IMR-90 (cell line): ENCODE measurements around the gene ADGRV1. TPM values are rescaled to one million over a fixed set of nuclear protein-coding genes. Genes with fewer than 3 reads are reported as not detected.

Experiments
- ATAC-seq: fragments of 200-7000 bp; cut with Tn5 transposase; 2 replicates; pipeline ENCODE4 v1.9.1; 2020; ENCODE audit warnings: low read depth, mild to moderate bottlenecking, moderate library complexity
- BruUV-seq: library from RNA; stranded (reverse); fragments of 400-500 nt; replicated peaks from 2 replicates; lab custom pipeline; 2021; lab: Mats Ljungman, UMichigan
- CTCF ChIA-PET: fragments of 300-600 bp; formaldehyde crosslinking; extraction: SDS; loops from one replicate; lab custom pipeline; 2021; ENCODE audit warnings: antibody characterized with exemption; lab: Yijun Ruan, JAX
- POLR2A ChIA-PET: fragments of 300-600 bp; sonication (Branson Sonifier 250); formaldehyde crosslinking; loops from one replicate; lab custom pipeline; 2022; ENCODE audit warnings: antibody characterized with exemption; ENCODE audit not compliant: unreplicated experiment; lab: Charles Lee
- DNase-seq: peaks from one replicate; pipeline ENCODE4 v3.0.0; 2013
- H2AFZ ChIP-seq: replicated peaks from 2 replicates; pipeline ENCODE3; 2013; ENCODE audit warnings: low read length, mild to moderate bottlenecking; ENCODE audit not compliant: poor library complexity
- H2AK5ac ChIP-seq: 2 replicates; pipeline ENCODE4 v1.6.1; 2013; ENCODE audit warnings: low read depth, low read length, inconsistent platforms
- H2AK9ac ChIP-seq: replicated peaks from 2 replicates; pipeline ENCODE3; 2013; ENCODE audit warnings: mild to moderate bottlenecking, low read depth, low read length, moderate library complexity; ENCODE audit not compliant: poor library complexity
- H2BK120ac ChIP-seq: 2 replicates; pipeline ENCODE4 v1.6.1; 2013; ENCODE audit warnings: low read depth, low read length, inconsistent platforms
- H2BK15ac ChIP-seq: 3 replicates; pipeline ENCODE4 v1.6.1; 2013; ENCODE audit warnings: low read depth, low read length, inconsistent platforms
- H2BK20ac ChIP-seq: 2 replicates; pipeline ENCODE4 v1.6.1; 2013; ENCODE audit warnings: low read depth, mild to moderate bottlenecking, inconsistent platforms, low read length, moderate library complexity
- H2BK5ac ChIP-seq: 2 replicates; pipeline ENCODE4 v1.6.1; 2013; ENCODE audit warnings: mild to moderate bottlenecking, low read depth, low read length, inconsistent platforms; ENCODE audit not compliant: poor library complexity, severe bottlenecking
- H3K14ac ChIP-seq: replicated peaks from 2 replicates; pipeline ENCODE4 v1.6.1; 2013; ENCODE audit warnings: low read depth, low read length, inconsistent platforms
- H3K18ac ChIP-seq: 2 replicates; pipeline ENCODE4 v1.6.1; 2013; ENCODE audit warnings: low read depth, low read length, control low read depth
- H3K23ac ChIP-seq: 2 replicates; pipeline ENCODE4 v1.6.1; 2013; ENCODE audit warnings: low read depth, low read length, inconsistent platforms
- H3K27ac ChIP-seq: 2 replicates; pipeline ENCODE4 v1.5.1; 2013; ENCODE audit warnings: mild to moderate bottlenecking, control low read depth, low read length; ENCODE audit not compliant: insufficient read depth
- H3K27me3 ChIP-seq: 2 replicates; pipeline ENCODE4 v1.6.1; 2013; ENCODE audit warnings: low read length; ENCODE audit not compliant: control insufficient read depth, insufficient read depth
- H3K36me3 ChIP-seq: 2 replicates; pipeline ENCODE4 v1.6.1; 2013; ENCODE audit warnings: low read length, mixed read lengths; ENCODE audit not compliant: control insufficient read depth, insufficient read depth
- H3K4ac ChIP-seq: 2 replicates; pipeline ENCODE4 v1.6.1; 2013; ENCODE audit warnings: low read depth, low read length, inconsistent platforms
- H3K4me1 ChIP-seq: 2 replicates; pipeline ENCODE4 v1.6.1; 2013; ENCODE audit warnings: low read length, mixed read lengths; ENCODE audit not compliant: control insufficient read depth, insufficient read depth
- H3K4me2 ChIP-seq: 2 replicates; pipeline ENCODE4 v1.6.1; 2013; ENCODE audit warnings: low read depth, mild to moderate bottlenecking, control low read depth, low read length, moderate library complexity
- H3K4me3 ChIP-seq: 2 replicates; pipeline ENCODE4 v1.5.1; 2013; ENCODE audit warnings: low read depth, mild to moderate bottlenecking, control low read depth, low read length, moderate library complexity; ENCODE audit not compliant: insufficient read depth
- H3K56ac ChIP-seq: 2 replicates; pipeline ENCODE4 v1.6.1; 2013; ENCODE audit warnings: low read length, inconsistent platforms; ENCODE audit not compliant: insufficient read depth; ENCODE audit errors: extremely low read depth
- H3K79me1 ChIP-seq, 2 experiments: 2 replicates each; pipeline ENCODE4 v1.6.1; 2013; ENCODE audit warnings: low read length in 2 of 2, inconsistent platforms in 1 of 2, low read depth in 1 of 2
- H3K9ac ChIP-seq: 2 replicates; pipeline ENCODE4 v1.6.1; 2013; ENCODE audit warnings: low read depth, low read length, control low read depth
- H3K9me1 ChIP-seq: 2 replicates; pipeline ENCODE4 v1.6.1; 2013; ENCODE audit warnings: low read length, inconsistent platforms; ENCODE audit not compliant: insufficient read depth
- H3K9me3 ChIP-seq: 2 replicates; pipeline ENCODE4 v1.6.1; 2013; ENCODE audit warnings: low read length; ENCODE audit not compliant: control insufficient read depth, insufficient read depth
- H4K20me1 ChIP-seq: 2 replicates; pipeline ENCODE4 v1.6.1; 2013; ENCODE audit warnings: low read length, inconsistent platforms; ENCODE audit not compliant: insufficient read depth
- H4K5ac ChIP-seq: 2 replicates; pipeline ENCODE4 v1.6.1; 2013; ENCODE audit warnings: mild to moderate bottlenecking, low read depth, low read length, control low read depth
- H4K8ac ChIP-seq, 2 experiments: 2 replicates each; pipeline ENCODE4 v1.6.1; 2013; ENCODE audit warnings: low read depth in 2 of 2, low read length in 2 of 2, control low read depth in 1 of 2, inconsistent platforms in 1 of 2
- H4K91ac ChIP-seq: 2 replicates; pipeline ENCODE4 v1.6.1; 2013; ENCODE audit warnings: low read depth, low read length, inconsistent platforms; ENCODE audit not compliant: insufficient read depth
- BHLHE40 ChIP-seq: fragments of 150-350 bp; IDR thresholded peaks from 2 replicates; pipeline ENCODE4 v1.6.1; 2016; ENCODE audit warnings: mild to moderate bottlenecking, low read depth, low read length
- CEBPB ChIP-seq: IDR thresholded peaks from 2 replicates; pipeline ENCODE4 v1.6.1; 2012; ENCODE audit warnings: low read depth, low read length, improper control_type of control experiment
- CHD1 ChIP-seq: IDR thresholded peaks from 2 replicates; pipeline ENCODE4 v1.6.1; 2012; ENCODE audit warnings: low read depth, low read length, improper control_type of control experiment
- ELK1 ChIP-seq: fragments of 150-350 bp; IDR thresholded peaks from 2 replicates; pipeline ENCODE4 v1.6.1; 2016; ENCODE audit warnings: low read depth, mild to moderate bottlenecking, low read length, moderate library complexity, borderline replicate concordance
- MAFK ChIP-seq: IDR thresholded peaks from 2 replicates; pipeline ENCODE4 v1.6.1; 2012; ENCODE audit warnings: low read depth, low read length, improper control_type of control experiment
- MAZ ChIP-seq: IDR thresholded peaks from 2 replicates; pipeline ENCODE4 v1.6.1; 2012; ENCODE audit warnings: low read depth, mild to moderate bottlenecking, low read length, improper control_type of control experiment, moderate library complexity, borderline replicate concordance
- MXI1 ChIP-seq: IDR thresholded peaks from 2 replicates; pipeline ENCODE4 v1.6.1; 2012; ENCODE audit warnings: low read depth, mild to moderate bottlenecking, low read length, moderate library complexity, borderline replicate concordance
- NFE2L2 ChIP-seq: fragments of 150-350 bp; IDR thresholded peaks from 2 replicates; pipeline ENCODE4 v1.6.1; 2016; ENCODE audit warnings: low read depth, mild to moderate bottlenecking, low read length
- POLR2A ChIP-seq: IDR thresholded peaks from 2 replicates; pipeline ENCODE4 v1.6.1; 2012; ENCODE audit warnings: mild to moderate bottlenecking, low read depth, low read length
- RCOR1 ChIP-seq: IDR thresholded peaks from 2 replicates; pipeline ENCODE4 v1.6.1; 2012; ENCODE audit warnings: mild to moderate bottlenecking, low read length, improper control_type of control experiment; ENCODE audit not compliant: insufficient replicate concordance
- SMC3 ChIP-seq: fragments of 150-350 bp; IDR thresholded peaks from 2 replicates; pipeline ENCODE4 v1.6.1; 2016; ENCODE audit warnings: low read depth, mild to moderate bottlenecking, antibody characterized with exemption, low read length, moderate library complexity
- WGBS, 2 experiments: methylation state at CpG; one replicate each; pipeline versions ENCODE4 v1.1.5 to v1.1.7; 2013; ENCODE audit warnings: missing lambda C conversion rate in 2 of 2; ENCODE audit not compliant: insufficient read length in 1 of 2; ENCODE audit errors: extremely low coverage in 2 of 2; 5-methylcytosine and 5-hydroxymethylcytosine counted together
- dilution Hi-C: fragments of 300-500 bp; cut with HindIII; formaldehyde crosslinking; loops from one replicate; pipeline ENCODE4 v1.14.3; 2018; ENCODE audit warnings: low sequenced_read_pairs; ENCODE audit not compliant: unreplicated experiment
- in situ Hi-C: fragments of 300-500 bp; cut with MboI; formaldehyde crosslinking; loops from 3 replicates; pipeline ENCODE4 v1.14.3; 2019; ENCODE audit warnings: low sequenced_read_pairs, inconsistent platforms, mixed read lengths
- intact Hi-C: fragments of 100-400 bp; cut with micrococcal nuclease; formaldehyde crosslinking; loops from 2 replicates; pipeline ENCODE4 v1.10.0; 2022
- polyA plus RNA-seq, 3 experiments: library from polyadenylated mRNA; depleted of rRNA; stranded (reverse); fragments of >200 nt; gene quantifications; 2 replicates each; pipeline ENCODE4 v1.2.3, GENCODE V29; 2012; ENCODE audit warnings: low replicate concordance in 1 of 3
- total RNA-seq: library from RNA; depleted of rRNA; stranded (reverse); fragments of >200 nt; gene quantifications from 2 replicates; pipeline ENCODE4 v1.2.3, GENCODE V29; 2012
- TF ChIP-seq, protein P1 (sequence below): fragments of 150-350 bp; IDR thresholded peaks from 2 replicates; pipeline ENCODE4 v1.6.1; 2017; ENCODE audit warnings: mild to moderate bottlenecking, antibody characterized with exemption, low read length, low read depth
- TF ChIP-seq, protein P2 (sequence below): conservative IDR thresholded peaks from 2 replicates; pipeline ENCODE4 v1.5.1; 2012; ENCODE audit warnings: mild to moderate bottlenecking, low read depth, low read length, improper control_type of control experiment

Gene ADGRV1
- total and polyA plus RNA-seq, 2 of the 4 experiments (the other 2 are of a cell fraction), result under 0.01 TPM; not detected in 1

DNA sequence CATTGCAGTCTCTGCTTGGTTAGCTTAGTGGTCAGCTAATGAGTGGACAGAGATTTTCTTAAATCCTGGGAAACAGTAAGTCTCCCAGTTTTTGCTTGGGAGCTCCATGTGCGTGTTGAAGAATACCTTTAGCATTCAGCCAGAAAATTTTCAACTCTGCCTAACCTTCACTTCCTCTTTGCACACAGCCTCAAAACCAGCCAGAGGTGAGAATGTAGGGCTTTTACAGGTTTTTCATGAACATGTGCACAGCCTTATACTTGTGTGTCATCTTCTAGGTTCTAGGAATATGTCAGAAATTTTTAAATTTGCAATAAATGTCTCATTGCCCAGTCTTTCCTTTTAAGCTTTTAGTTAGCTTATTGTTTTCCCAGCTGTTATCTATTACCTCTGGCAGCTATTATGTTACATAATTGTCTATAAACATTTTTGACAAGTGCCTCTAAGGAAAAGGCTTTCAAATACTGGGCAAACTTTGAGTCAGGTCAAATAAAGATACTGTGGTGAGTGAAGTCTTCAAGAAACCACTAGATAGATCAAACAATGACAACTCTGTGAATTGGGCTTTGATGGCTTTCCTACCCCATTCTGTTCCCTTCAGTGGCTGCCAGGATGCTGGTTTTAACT lies 12.7 kb downstream of the ADGRV1 start:
- DNase-seq (no peak), ATAC-seq (no peak)
- no peaks in the 10 kb centered on the region for H3K4me1 ChIP-seq
- H3K79me1 ChIP-seq, result no peaks in the 10 kb centered on the region
- H3K27ac ChIP-seq, result no peak overlapping the region
- intact Hi-C loops, result no loop called here
- H3K4me2 ChIP-seq, result no peak overlapping the region
- H4K20me1 ChIP-seq, result no peaks in the 10 kb centered on the region
- no peak overlapping the region for H3K9ac ChIP-seq
- H3K56ac ChIP-seq, result no peak overlapping the region
- no peak overlapping the region for H2BK120ac ChIP-seq
- H4K91ac ChIP-seq, result no peak overlapping the region
- no peak overlapping the region for H3K23ac ChIP-seq
- WGBS, 2 experiments, result no CpG with 5 or more reads among the region's 1 CpG
- no peaks in the 10 kb centered on the region for H3K9me1 ChIP-seq
- no TSS peak for BruUV-seq
- H3K36me3 ChIP-seq, result no peaks in the 10 kb centered on the region
- no peak overlapping the region for H3K14ac ChIP-seq
- H4K8ac ChIP-seq, result no peak overlapping the region
- no peak overlapping the region for H3K4ac ChIP-seq
- no peak overlapping the region for H3K4me3 ChIP-seq
- no peak overlapping the region for H3K18ac ChIP-seq
- no peak overlapping the region for H2AK9ac ChIP-seq
- dilution Hi-C loops, result no loop called here
- H2AK5ac ChIP-seq, result no peak overlapping the region
- no peak overlapping the region for H2BK20ac ChIP-seq
- H3K27me3 ChIP-seq, result no peaks in the 10 kb centered on the region
- H3K9me3 ChIP-seq, result no peaks in the 10 kb centered on the region
- TF ChIP-seq, protein P1, sequence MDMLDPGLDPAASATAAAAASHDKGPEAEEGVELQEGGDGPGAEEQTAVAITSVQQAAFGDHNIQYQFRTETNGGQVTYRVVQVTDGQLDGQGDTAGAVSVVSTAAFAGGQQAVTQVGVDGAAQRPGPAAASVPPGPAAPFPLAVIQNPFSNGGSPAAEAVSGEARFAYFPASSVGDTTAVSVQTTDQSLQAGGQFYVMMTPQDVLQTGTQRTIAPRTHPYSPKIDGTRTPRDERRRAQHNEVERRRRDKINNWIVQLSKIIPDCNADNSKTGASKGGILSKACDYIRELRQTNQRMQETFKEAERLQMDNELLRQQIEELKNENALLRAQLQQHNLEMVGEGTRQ, result no peak
- TF ChIP-seq CHD1, result no peak
- TF ChIP-seq POLR2A, result no peak
- no peak for TF ChIP-seq MAZ
- TF ChIP-seq MAFK, result no peak
- TF ChIP-seq ELK1, result no peak
- TF ChIP-seq RCOR1, result no peak
- no peak for TF ChIP-seq SMC3
- no peak for TF ChIP-seq NFE2L2
- TF ChIP-seq, protein P2, sequence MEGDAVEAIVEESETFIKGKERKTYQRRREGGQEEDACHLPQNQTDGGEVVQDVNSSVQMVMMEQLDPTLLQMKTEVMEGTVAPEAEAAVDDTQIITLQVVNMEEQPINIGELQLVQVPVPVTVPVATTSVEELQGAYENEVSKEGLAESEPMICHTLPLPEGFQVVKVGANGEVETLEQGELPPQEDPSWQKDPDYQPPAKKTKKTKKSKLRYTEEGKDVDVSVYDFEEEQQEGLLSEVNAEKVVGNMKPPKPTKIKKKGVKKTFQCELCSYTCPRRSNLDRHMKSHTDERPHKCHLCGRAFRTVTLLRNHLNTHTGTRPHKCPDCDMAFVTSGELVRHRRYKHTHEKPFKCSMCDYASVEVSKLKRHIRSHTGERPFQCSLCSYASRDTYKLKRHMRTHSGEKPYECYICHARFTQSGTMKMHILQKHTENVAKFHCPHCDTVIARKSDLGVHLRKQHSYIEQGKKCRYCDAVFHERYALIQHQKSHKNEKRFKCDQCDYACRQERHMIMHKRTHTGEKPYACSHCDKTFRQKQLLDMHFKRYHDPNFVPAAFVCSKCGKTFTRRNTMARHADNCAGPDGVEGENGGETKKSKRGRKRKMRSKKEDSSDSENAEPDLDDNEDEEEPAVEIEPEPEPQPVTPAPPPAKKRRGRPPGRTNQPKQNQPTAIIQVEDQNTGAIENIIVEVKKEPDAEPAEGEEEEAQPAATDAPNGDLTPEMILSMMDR, result no peak
- TF ChIP-seq CEBPB, result no peak
- no peak for TF ChIP-seq MXI1
- TF ChIP-seq BHLHE40, result no peak
- in situ Hi-C loops, result no loop called here
- no peak overlapping the region for H4K5ac ChIP-seq
- H2AFZ ChIP-seq, result no peak overlapping the region
- ChIA-PET POLR2A (interaction anchor here (0.5 kb wide), 1 partner anchor 16 kb away, joined by 18 read pairs; no protein-coding TSS in a partner anchor), CTCF (no interaction called here)
- no peak overlapping the region for H2BK5ac ChIP-seq
- H2BK15ac ChIP-seq, result no peak overlapping the region
